ENCODE data around the gene C8A.

- TF ChIP-seq, protein P1, sequence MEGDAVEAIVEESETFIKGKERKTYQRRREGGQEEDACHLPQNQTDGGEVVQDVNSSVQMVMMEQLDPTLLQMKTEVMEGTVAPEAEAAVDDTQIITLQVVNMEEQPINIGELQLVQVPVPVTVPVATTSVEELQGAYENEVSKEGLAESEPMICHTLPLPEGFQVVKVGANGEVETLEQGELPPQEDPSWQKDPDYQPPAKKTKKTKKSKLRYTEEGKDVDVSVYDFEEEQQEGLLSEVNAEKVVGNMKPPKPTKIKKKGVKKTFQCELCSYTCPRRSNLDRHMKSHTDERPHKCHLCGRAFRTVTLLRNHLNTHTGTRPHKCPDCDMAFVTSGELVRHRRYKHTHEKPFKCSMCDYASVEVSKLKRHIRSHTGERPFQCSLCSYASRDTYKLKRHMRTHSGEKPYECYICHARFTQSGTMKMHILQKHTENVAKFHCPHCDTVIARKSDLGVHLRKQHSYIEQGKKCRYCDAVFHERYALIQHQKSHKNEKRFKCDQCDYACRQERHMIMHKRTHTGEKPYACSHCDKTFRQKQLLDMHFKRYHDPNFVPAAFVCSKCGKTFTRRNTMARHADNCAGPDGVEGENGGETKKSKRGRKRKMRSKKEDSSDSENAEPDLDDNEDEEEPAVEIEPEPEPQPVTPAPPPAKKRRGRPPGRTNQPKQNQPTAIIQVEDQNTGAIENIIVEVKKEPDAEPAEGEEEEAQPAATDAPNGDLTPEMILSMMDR (IDR thresholded peaks at IDR 0.05): no peak
- TF ChIP-seq POLR2A (IDR thresholded peaks at IDR 0.05): no peak
These were observed 109.1 kb downstream of the C8A start for GRCh38 chr1:56963667-56964066.
